SHP77 treated with DMSO at 0.1 percent for 48 hours (cell line): ENCODE measurements around the gene KLF12.

Source experiments
- DNase-seq: peaks from one replicate; lab custom pipeline; 2025; lab: John Stamatoyannopoulos, UW

The KLF12 gene

GRCh38 chr13:74134221-74134776 is at the start of gene KLF12:
KLF12 (minus strand) TSS chr13:74134404.
- peak; percentile 68 for DNase-seq

- DNase-seq = no peak
Observed at GRCh38 chr13:74182491-74182890, 48.3 kb upstream of the KLF12 start.

DNA sequence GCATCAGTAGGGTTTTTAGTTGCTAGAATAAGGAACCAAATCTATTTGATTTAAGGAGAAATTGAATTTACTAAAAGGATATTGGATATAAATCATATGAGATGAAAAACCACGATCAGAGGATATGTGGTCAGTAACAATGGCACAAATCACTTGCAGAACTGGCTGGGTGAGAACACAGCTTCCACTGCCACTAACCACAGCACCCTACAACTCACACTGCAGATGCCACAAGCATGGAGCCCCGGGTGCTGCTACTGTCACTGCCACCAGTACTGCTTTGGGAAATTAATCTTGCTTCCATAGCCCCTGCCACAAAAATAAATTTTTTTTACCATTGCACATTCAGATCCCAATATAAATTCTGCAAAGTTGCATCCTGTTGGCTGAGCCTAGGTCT is 40.6 kb upstream of the KLF12 start:
- DNase-seq = no peak

DNA sequence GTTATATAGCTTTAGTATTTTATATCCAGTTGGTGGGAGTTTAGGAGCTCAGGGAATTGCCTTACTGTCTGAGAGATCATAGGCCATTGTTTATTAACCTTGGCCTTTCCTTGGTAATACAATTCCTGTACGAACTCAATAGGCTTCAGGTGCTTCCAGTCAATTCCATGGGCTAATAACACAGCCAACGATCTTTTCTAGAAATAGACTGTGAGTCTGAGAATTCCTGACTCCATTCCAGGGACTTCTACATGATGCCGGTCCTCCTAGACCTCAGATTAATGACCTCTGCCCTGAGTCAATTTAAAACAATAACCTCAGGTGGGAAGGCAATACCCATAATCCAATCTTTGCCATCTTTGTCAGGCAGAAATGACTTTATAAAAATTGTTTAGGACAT is 39.6 kb upstream of the KLF12 start:
- no peak for DNase-seq

- DNase-seq = no peak
Observed at GRCh38 chr13:74171641-74172040, 37.4 kb upstream of the KLF12 start.

DNA sequence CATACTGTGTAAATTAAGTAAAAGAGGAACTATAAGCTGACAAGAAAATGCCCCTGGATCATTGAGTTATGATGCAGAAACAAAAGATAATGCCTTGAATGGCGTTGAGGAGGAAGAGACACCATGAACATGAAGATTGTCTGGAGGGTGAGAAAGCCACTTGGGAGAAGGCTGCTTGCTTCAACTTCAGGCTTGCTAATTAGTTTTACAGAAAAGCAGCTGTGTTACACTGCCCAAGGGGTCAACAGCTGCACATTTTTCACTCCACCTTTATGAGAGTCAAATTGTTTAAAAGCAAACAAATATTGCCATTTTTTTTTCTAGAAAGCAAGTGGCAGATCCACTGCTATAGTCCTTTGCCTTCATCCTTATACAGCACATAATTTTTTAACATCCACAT is 35.5 kb upstream of the KLF12 start:
- DNase-seq = no peak

DNA sequence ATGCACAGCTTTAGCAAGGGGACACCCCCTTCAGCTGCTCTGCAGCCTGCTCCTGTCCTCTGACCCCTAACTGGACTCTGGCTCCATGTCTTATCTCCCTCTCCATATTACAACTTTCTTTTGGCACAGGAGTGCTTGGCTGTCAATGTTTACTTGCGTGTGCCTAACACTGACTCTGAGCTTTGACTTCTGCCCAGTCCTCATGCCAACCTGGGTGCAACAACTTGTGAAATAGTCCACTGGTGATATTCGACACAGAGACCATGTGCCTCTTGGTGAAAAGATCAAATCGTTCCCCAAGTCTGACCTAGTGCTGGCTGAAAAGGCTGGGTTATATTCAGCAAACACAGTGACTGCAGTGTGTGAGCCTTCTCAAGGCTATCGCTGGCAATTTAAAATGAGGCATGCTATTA is 34.1 kb upstream of the KLF12 start:
- no peak for DNase-seq

DNA sequence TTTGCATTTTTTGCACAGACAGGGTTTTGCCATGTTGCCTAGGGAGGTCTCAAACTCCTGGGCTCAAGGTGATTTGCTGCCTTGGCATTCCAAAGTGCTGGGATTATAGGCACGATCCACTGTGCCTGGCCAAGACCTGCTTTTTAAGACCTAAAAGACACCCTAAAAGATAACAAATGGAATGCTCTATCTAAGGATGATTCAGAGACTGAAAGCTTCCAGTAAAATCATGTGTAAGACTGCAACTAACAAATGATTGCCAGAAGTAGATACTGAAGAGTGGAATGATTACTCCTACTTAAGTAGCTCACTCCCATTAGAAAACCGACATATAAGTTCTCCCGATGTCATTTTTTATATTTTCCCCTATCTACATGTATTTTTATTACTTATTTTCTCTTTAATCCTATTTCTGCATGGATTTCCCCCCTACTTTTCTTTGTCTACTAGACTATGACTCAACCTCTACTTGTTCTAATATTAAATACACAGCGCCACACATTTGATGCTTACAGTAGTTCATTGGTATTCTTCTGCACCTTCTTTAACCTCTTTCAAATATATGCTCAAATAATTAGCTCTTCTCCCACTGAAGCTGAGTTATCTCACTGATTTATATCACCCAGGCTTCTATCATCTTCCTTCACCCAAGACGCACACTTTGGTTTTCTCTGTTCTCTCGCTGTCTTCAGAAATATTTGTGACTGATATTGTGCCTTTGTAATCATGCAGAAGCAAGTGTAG is 32.2 kb upstream of the KLF12 start:
- no peak for DNase-seq

GRCh38 chr13:74162782-74163181 is 28.6 kb upstream of the KLF12 start:
- DNase-seq = no peak

DNA sequence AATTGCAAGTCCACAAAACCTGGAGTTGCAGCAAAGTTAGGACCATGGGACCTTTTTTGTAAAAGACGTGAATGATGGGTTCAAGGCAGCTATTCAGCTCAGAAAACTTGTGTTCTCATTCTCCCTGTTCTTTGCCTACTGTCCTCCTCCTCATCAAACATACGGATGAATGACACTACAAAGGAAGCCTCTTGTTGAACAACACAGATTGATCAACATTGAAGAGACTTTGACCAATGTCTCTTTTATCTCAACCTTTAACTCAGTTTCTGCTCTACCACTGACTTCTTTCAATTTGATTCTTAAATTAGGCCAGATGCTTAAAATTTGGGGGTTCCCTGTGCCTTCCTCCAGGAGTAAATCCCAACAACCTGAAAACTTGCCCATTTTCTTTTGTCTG is 27.9 kb upstream of the KLF12 start:
- no peak for DNase-seq

DNA sequence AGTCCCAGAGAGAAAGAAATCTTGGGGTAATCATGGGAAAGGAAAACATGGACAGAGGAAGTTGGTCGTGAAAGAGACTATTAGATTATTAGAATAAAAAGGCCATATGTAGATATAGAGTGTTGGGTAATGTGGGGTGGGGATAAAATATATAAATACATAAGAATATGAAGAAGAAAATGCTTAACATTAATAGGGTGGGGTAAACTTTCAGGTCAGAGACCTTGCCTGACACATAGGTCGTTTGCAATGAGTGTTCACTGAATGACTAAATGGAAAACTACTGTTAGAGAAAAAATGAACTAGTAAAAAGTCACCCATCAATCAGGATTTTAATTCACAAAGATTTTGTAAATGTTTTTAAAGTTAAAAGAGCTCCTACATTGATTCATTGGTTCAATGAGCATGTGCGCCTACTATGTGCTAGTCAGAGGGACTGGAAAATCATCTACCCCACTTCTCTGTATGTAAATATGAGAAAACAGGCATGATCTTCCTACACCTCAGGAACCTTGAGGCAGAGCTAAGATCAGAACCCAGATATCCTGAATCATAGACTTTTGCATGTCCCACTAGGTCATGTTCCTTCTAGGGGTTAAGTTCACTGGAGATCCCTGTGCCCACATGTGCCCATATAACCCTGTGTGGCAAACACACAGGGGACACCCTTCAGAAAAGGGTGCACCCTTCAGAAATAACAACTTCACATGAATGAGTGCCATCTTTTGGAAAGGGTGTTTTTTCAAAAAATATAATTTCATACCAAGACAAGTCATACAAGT is 24.6 kb upstream of the KLF12 start:
- no peak for DNase-seq

DNA sequence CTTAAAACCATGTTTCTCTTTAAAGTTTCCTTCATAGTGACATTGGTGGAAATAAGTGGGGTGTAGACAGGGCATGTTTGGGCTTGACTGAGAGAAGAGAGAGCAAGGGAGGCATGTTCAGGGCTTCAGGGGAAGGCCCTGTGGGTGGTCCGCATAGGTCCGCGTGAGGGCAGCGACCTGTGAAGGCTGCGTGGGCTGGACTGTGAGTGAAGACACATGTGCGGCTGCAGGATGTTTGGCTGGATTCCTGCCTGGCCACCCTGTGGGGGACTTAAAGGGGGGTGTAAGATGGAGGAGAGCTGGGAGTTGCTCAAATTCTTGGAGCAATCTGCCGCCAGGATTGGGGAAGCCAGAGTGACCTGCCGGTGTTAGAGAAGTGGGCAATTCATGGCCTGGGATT is 23.8 kb upstream of the KLF12 start:
- DNase-seq = no peak

DNA sequence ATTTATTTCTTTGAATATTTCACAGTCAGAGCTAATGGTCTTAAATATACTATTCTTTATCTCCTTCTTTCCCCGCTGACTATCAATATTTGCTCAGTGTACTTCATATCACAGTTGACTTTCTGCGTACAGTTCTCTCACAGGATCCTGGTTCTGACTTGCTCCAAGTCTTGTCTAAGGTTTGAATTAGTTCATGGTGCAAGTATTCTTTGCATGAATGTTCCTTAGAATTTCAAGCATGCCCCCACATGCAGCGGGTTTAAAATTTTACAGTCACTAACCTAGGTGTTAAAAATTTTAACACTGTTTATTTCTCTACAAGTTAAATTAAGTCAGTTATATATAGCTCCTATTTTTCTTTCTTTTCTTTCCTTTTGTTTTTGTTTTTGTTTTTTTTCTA is 20.8 kb upstream of the KLF12 start:
- no peak for DNase-seq

DNA sequence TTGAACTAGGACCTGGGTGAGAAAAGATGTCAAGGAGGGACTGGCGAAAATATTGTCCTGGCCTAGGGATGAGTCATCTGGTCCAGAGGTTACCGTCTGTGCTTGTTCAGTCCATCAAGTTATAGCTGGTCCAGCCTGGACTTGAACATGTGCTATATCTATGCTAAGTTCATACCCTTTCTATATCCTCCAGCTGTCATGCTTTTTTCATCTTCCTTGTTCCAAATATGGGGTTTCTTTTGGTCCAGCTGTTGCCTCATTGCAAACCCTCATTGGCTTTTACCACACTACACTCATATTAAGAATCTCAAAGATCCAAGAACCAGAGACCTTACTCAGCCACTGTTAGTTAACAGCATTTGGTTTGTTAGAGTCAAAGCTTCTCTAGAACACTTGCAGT is 19.1 kb upstream of the KLF12 start:
- DNase-seq = no peak

DNA sequence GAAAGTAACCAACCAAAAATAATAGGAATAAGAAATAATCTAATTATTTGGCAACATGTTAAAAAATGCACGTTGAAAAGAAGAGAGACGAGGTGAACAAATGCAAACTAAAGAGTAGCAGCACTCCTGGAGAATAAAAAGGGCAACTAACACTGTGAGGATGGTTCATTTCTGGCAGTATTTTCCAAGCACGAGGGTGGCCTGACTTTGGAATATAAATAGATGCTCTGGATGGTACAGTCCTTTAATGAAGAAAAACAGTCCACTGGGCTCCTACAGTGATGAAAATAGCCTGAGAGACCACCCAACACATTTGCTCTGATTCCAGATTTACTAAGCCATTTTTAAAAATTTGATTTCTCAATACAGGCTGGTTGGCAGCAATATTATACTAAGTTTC is 17.7 kb upstream of the KLF12 start:
- DNase-seq = no peak

GRCh38 chr13:74148352-74148751 is 14.1 kb upstream of the KLF12 start:
- no peak for DNase-seq

GRCh38 chr13:74145249-74145975 is 11.2 kb upstream of the KLF12 start:
- no peak for DNase-seq

GRCh38 chr13:74144269-74144668 is 10.1 kb upstream of the KLF12 start:
- no peak for DNase-seq

DNA sequence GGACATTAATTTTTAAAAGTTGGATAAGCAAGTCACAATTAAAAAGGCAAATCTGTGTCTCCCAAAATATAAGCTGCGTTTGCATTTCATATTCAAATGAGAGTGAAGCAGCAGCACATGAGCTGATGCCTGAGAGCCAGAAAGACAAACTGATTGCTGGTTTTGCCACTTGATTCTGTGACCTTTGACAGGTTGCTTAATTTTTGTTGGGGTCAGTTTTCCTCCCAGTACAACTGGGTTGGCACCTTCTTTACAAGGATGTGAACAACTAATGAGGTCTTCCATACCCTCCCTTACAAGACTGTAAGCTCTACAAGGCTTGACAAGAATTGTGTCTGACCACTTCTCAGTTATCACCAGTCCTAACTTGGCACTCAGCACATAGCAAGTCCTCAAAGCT is 8.1 kb upstream of the KLF12 start:
- no peak for DNase-seq

GRCh38 chr13:74138241-74138640 is 4.0 kb upstream of the KLF12 start:
- DNase-seq = no peak

DNA sequence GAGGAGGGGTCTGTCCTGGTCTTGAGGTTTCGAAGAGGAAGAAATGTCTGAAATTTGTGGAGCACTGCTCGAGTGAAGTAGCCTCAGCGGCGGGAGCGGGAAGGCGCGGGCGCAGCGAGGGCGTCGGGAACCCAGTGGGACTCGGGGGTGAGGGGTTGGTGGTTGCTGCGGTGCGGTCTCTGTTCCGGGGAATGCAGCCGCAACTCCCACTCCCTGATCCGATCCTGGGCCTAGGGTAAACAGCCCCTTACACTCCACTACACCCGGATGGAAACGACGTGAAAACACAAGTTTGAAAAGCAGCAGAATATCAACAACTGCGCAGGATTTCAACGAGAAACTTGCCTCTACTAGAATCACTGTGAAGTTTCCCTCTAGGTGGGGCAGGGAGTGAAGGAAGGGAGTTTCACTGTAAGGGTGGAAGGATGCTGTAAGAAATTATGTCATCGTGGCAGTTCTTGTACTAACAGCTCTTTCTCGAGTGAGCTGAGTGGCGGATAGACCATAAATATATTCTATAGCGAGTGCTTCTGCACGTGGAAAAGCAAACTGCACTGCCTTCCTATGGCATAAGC is 2.0 kb upstream of the KLF12 start:
- DNase-seq = no peak
